Stimulated activated CD4-positive, alpha-beta T cell treated with anti-CD3 and anti-CD28 coated beads, Interleukin-1b, Interleukin-23, amount 100 ng/mL, for 24 hours (primary cell): Measurements from ENCODE around the gene CCDC158.
"Not testable (repeated sequence)": the region's sequence is repeated elsewhere in the genome, so short reads cannot be mapped to it uniquely, and the experiment has no call there.

Experiments
- DNase-seq, 4 experiments: peaks; one replicate each; pipeline ENCODE4 v3.0.0-alpha.2; 2020; ENCODE audit warnings: low read depth in 4 of 4, low spot score in 1 of 4

Gene CCDC158

GRCh38 chr4:76282941-76283689 lies 137.8 kb downstream of the CCDC158 start:
- no peak for DNase-seq

- not testable (repeated sequence) for DNase-seq
These were observed 139.3 kb downstream of the CCDC158 start for GRCh38 chr4:76281594-76281993.

GRCh38 chr4:76280488-76281441 lies 140.2 kb downstream of the CCDC158 start:
- no peak for DNase-seq

GRCh38 chr4:76279462-76279861 lies 141.5 kb downstream of the CCDC158 start:
- DNase-seq, result peak in 1 of 4 experiments; percentile 3

GRCh38 chr4:76278583-76278982 lies 142.4 kb downstream of the CCDC158 start:
- no peak for DNase-seq

- no peak for DNase-seq
These were observed 143.3 kb downstream of the CCDC158 start for GRCh38 chr4:76277667-76278066.

GRCh38 chr4:76276813-76277212 lies 144.1 kb downstream of the CCDC158 start:
- no peak for DNase-seq

- no peak for DNase-seq
These were observed 145.3 kb downstream of the CCDC158 start for GRCh38 chr4:76275486-76276124.

GRCh38 chr4:76272999-76273398 lies 147.9 kb downstream of the CCDC158 start:
- DNase-seq, result no peak

GRCh38 chr4:76272582-76272981 lies 148.4 kb downstream of the CCDC158 start:
- DNase-seq, result no peak

- DNase-seq, result no peak
These were observed 148.9 kb downstream of the CCDC158 start for GRCh38 chr4:76272073-76272472.

- no peak for DNase-seq
These were observed 149.7 kb downstream of the CCDC158 start for GRCh38 chr4:76271248-76271647.

GRCh38 chr4:76270244-76271175 lies 150.4 kb downstream of the CCDC158 start:
- DNase-seq, result no peak

- no peak for DNase-seq
These were observed 153.1 kb downstream of the CCDC158 start for GRCh38 chr4:76267811-76268210.

GRCh38 chr4:76266627-76267026 lies 154.3 kb downstream of the CCDC158 start:
- no peak for DNase-seq

- no peak for DNase-seq
These were observed 155.2 kb downstream of the CCDC158 start for GRCh38 chr4:76265631-76266218.
